ENCODE data around the gene LDLRAD3. TPM values are rescaled to one million over a fixed set of nuclear protein-coding genes. Genes with fewer than 3 reads are reported as not detected.

The LDLRAD3 gene
- total and polyA plus RNA-seq, 8 donors = 2.5 to 6.8 (median 5.6) TPM

- FAIRE-seq = no peak
- TF ChIP-seq, protein P1, sequence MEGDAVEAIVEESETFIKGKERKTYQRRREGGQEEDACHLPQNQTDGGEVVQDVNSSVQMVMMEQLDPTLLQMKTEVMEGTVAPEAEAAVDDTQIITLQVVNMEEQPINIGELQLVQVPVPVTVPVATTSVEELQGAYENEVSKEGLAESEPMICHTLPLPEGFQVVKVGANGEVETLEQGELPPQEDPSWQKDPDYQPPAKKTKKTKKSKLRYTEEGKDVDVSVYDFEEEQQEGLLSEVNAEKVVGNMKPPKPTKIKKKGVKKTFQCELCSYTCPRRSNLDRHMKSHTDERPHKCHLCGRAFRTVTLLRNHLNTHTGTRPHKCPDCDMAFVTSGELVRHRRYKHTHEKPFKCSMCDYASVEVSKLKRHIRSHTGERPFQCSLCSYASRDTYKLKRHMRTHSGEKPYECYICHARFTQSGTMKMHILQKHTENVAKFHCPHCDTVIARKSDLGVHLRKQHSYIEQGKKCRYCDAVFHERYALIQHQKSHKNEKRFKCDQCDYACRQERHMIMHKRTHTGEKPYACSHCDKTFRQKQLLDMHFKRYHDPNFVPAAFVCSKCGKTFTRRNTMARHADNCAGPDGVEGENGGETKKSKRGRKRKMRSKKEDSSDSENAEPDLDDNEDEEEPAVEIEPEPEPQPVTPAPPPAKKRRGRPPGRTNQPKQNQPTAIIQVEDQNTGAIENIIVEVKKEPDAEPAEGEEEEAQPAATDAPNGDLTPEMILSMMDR (IDR thresholded peaks at IDR 0.05) = no peak
- no peaks in the 10 kb centered on the region for H3K4me1 ChIP-seq
- H3K9me3 ChIP-seq = no peaks in the 10 kb centered on the region
- H3K4me3 ChIP-seq = no peak overlapping the region
- ATAC-seq = no peak
- DNase-seq = no peak
- H3K36me3 ChIP-seq = no peaks in the 10 kb centered on the region
- no peaks in the 10 kb centered on the region for H3K27me3 ChIP-seq
- no peak overlapping the region for H3K27ac ChIP-seq
- WGBS, 2 donors = 69 to 74% methylated on average over 5 of the region's 5 CpGs
- intact Hi-C loops (cut with DNase I) = no loop called here
Measured at GRCh38 chr11:36156817-36157519, 213.1 kb downstream of the LDLRAD3 start.

DNA sequence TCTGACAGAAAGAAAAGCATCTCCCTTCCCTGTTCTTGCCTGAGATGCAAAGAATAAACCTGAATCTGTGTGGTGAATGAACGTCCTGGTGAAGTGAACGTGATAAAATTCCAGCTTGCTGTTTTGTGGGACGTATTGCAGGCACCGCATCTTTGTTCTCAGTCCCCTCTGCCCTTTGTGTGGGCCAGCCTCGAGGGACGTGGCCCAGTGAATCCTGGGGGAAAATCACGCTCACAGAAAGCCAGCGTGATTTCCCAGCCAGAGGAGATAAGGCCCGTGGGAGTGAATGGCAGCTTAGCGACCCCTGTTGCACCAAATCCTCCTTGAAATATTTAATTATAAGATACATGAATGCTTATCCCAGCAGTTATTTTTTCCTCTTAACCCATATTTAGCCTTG is 216.2 kb downstream of the LDLRAD3 start:
- ATAC-seq (no peak), FAIRE-seq (no peak), DNase-seq (no peak)
- no peak overlapping the region for H3K4me3 ChIP-seq
- no peaks in the 10 kb centered on the region for H3K27me3 ChIP-seq
- H3K36me3 ChIP-seq = no peaks in the 10 kb centered on the region
- no peaks in the 10 kb centered on the region for H3K4me1 ChIP-seq
- TF ChIP-seq, protein P1 (IDR thresholded peaks at IDR 0.05) = no peak
- intact Hi-C loops (cut with DNase I) = no loop called here
- no peak overlapping the region for H3K27ac ChIP-seq
- no peaks in the 10 kb centered on the region for H3K9me3 ChIP-seq
- WGBS, 2 donors = 74 to 83% methylated on average over 10 of the region's 10 CpGs

GRCh38 chr11:36161572-36161971 is 217.7 kb downstream of the LDLRAD3 start:
- H3K27me3 ChIP-seq = no peaks in the 10 kb centered on the region
- H3K36me3 ChIP-seq = no peaks in the 10 kb centered on the region
- FAIRE-seq (no peak), DNase-seq (no peak), ATAC-seq (no peak)
- TF ChIP-seq, protein P1 (IDR thresholded peaks at IDR 0.05) = no peak
- H3K4me3 ChIP-seq = no peak overlapping the region
- no peak overlapping the region for H3K27ac ChIP-seq
- H3K4me1 ChIP-seq = no peaks in the 10 kb centered on the region
- intact Hi-C loops (cut with DNase I) = no loop called here
- 90 to 91% methylated on average over 5 of the region's 5 CpGs for WGBS, 2 donors
- H3K9me3 ChIP-seq = no peaks in the 10 kb centered on the region

DNA sequence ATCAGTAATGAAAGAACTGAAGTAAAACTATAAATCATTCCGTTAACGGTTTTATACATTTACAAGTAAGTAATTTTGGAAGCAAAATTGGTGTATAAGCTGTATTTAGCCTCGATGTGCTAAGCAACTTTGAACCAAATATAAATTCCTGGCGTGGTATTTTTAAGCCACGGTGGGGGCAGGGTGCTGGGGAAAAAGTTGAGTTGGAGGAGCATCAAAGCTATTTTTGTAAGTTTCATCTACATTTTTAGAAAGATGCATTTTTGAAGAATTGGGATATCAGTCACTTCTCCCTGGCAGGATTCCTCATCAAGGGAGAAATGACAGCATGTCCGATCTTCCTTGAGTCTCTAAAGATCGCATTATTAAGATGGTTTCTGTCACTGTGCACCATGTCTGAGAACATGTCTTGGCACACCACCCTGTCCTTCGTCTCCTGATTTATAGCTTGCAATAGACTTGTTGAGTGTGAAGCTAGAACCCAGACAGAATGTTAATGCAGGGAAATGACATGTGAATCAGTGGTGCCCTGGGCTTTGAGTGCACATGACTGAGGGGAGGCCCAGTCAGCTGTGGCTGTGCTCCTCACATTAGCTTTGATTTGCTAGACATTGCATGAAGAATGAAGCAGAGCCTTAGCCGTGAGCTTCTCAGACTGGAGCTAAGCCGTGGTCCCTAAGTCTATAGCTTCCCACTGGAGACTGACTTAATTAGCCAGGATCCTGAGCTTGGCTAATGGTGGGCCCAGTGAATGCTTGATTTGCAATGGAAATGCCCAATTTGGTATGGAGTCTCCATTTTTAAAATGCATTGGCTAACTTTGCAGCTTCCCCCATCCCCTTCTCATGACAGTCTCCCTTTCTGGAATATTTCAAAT is 218.4 kb downstream of the LDLRAD3 start:
- no peaks in the 10 kb centered on the region for H3K4me1 ChIP-seq
- H3K4me3 ChIP-seq = no peak overlapping the region
- FAIRE-seq (no peak), DNase-seq (no peak), ATAC-seq (no peak)
- no peaks in the 10 kb centered on the region for H3K9me3 ChIP-seq
- H3K36me3 ChIP-seq = no peaks in the 10 kb centered on the region
- 90 to 93% methylated on average over 10 of the region's 10 CpGs for WGBS, 2 donors
- H3K27me3 ChIP-seq = no peaks in the 10 kb centered on the region
- intact Hi-C loops (cut with DNase I) = no loop called here
- no peak overlapping the region for H3K27ac ChIP-seq
- TF ChIP-seq, protein P1 (IDR thresholded peaks at IDR 0.05) = no peak

Data from pancreas (tissue), 10 donors.